Measurements from ENCODE around the gene GARRE1.

- no peak for TF ChIP-seq CTCF (IDR thresholded peaks at IDR 0.05)
- no peak for TF ChIP-seq POLR2A (IDR thresholded peaks at IDR 0.05)
Observed at GRCh38 chr19:34226036-34226435, 28.3 kb upstream of the GARRE1 start.

All from adrenal gland (tissue), 5 donors.